Measurements from ENCODE around the gene AHDC1.
"Not testable (repeated sequence)": the region's sequence is repeated elsewhere in the genome, so short reads cannot be mapped to it uniquely, and the experiment has no call there.

AHDC1 gene

GRCh38 chr1:27548858-27549719 lies 54.9 kb downstream of the AHDC1 start:
- no peak for DNase-seq

DNA sequence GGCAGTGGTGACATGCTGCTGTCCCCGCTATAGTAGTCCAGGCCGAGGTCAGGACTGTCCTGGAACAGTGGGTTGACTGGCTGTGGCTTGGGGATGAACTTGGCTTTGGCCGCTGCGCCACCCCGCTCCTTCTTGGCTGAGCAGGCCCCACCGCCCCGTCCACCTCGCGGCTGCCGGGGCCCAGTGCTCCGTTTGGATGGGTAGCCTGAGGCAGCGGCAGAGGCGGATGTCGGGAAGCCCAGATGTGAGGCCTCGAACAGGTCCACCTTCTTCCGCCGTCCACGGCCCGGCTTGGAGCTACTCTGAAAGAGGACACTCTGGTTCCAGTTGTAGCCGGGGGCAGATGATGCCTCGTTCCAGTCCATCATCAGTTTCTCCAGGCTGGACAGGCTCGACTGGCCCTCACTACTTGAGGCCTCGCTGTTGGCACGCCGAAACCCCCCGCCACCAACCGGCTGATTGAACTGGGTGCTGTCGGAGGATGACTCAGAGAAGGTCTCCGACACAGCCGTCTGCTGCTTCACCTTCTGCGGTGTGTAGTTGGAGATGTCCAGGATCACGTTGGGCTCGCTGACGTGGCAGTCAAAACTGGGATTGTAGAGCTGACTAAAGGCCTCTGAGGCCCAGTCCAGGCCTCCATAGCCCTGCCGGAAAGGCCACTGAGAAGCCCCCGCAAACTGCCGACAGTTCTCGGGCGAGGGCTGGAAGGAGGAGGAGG lies 55.6 kb downstream of the AHDC1 start:
- no peak for DNase-seq

- no peak for DNase-seq
Observed at GRCh38 chr1:27547220-27548116, 56.5 kb downstream of the AHDC1 start.

DNA sequence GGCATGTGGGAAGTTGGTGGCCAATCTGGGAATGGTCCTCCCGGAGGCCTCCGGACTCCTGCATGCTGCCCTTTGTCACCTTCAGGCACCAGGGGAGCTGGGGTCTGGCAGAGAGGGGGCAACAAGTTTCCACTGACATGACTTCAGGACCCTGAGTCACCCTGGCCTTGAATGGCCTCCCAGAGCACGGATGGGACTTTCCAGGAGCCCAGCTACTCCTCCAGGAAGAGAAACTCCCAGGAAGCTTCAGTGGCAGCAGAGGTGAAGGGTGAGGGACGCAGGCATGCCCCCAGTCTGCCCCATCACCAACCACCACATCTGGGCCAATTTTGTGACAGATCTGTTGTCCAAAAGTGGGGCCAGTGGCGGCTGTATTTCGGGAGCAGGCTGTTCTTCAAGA lies 58.1 kb downstream of the AHDC1 start:
- no peak for DNase-seq

DNA sequence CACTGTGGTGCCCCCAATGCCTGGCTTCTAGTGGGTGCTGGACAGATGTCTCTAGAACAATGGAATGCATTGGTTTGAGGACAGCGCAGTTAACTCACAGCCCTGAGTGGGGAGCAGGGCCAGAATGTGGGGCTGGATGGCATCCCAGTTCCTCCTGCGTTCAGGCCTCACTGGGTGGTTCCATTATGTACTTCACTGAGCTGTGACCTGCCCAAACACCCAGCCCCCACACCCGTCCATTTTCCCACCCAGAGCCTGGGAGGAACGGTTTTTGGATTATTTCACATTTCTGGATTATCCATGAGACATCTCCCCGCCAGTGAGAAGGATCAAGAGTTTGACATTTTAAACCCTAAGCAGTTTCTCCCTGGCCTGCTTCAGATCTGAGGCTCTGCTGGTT lies 58.7 kb downstream of the AHDC1 start:
- no peak for DNase-seq

DNA sequence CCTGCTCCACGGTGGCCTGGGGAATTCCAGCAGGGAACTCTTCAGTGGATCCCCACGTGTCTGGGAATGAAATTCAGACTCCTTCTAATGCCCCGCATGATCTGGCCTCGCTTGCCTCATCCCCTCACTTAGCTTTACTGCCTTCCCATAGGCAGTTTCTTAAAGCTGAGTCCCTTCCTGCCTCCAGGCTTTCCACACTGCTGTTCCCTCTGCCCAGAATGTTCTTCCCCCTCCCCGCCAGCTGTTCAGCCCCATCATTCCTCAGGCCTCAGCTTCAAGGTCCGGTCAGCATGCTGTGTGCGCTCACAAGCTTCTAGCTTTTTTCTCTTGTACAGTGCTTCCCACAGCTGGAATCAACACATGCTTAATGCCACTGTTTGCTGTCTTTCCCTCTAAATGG lies 59.1 kb downstream of the AHDC1 start:
- no peak for DNase-seq

DNA sequence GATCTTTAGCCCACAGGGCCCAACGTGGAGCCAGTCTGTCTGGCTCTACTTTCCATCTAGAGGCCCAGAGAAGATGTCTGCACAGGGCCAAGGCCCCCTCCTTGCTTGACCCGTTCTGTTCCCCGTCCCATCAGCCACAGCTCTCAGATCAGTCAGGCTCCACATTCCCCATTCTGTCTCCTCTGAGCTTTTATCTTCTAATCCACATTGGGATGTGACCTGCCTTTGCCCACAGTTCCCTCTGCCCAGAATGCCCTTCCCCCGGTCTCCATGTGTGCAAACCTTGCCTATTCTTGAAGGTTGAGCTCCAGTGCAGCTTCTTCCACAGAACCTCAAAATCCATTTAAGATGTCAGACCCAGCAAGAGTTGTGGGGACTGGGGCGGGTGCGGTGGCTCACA lies 60.7 kb downstream of the AHDC1 start:
- no peak for DNase-seq

DNA sequence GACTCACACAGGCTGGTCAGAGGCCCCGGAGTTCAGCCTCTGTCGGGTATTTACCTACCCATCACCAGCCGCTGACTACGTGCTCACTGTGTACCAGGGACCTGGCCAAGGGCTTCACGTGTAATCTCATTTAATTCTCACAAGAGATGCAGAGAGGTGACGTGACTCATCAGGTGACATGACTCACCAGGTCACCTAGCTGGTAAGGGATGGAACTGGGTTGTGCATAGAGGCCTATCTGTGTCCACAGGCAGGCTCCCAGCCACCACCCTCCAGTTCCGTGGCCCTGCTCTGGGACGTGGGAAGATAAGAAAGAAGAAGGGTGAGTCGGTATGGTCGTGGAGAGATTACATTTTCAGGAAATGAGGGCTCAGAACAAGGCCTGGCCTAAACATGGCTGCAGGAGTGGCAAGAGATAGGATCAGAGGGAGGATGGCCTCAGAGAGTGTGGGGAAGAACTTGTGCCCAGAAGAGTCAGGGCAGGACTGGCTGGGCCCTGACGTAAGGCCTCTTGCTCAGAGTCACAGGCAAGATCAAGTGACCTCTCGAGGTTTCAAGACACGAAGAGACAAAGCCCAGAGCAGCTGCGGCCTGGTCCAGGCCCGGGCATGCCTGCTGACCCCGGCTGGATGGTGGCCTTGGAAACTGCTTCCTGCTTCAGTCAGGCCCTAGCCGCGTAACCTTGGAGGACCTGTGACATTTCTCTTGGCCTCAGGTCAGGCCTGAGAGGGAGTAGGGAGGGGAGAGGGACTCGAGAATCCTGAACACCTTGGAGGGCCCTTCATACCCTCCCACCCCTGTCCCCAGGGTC lies 61.3 kb downstream of the AHDC1 start:
- DNase-seq: no peak

DNA sequence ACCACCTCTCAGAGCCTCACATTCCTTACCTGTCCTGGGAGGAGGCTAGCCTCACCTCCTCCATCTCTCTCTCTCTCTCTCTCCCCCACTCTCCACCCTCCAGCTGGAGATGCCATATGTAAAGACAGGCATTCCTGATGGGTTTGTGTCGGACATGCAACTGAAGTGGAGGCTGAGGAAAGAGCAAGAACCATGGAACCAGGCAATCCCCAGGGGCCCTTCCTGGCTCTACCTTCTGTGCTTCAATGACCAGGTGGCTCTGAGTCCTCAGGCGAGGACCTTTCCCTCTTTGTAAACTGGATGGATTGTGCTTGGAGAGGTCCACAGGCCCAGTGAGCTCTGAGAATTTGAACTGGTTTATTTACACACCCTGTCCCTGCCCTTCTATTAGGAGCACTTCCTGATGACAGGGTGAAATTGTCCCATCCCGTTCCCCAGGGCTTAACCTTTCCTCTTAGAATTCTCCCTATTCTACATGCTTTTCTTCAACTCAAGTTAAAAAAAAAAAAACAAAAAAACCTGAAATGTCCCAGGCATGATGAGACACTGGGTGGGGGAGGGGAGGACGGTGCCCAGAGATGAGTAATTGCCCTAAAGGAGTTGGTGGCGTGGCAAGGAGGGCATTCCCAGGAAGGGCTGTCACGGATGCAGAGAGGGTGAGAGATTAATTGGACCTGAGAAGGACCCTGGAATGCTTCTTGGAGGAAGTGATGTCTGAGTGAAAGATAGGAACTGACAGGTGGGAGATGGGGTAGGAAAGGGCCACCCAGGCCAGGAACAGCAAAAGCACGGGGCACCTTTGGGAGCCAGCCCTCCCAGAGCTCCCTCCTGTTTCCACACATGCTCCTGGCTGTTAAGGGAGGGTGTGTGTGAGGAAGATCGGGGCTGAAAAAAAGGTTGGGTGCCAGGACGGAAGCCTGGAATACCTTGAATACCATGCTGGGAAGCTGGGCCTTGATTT lies 63.8 kb downstream of the AHDC1 start:
- peak in 1 of 2 experiments; percentile 32 for DNase-seq

DNA sequence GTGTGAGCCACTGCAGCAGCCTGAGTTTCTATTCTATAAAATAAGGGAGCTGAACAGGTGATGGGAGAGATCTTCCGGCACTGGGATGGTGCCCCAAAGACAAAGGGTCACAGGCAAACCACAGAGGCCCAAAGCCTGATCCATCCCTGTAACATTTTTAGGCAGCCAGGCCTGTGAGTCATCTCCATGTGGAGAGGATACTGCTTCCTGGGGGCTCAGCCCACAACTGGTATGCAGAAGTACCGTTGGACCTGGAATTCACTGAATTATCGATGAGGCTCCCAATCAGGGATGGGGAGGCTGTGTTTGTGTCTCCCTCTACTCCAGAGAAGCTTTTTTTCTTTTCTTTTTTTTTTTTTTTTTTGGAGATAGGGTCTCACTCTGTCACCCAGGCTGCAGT lies 65.2 kb downstream of the AHDC1 start:
- no peak for DNase-seq

- not testable (repeated sequence) for DNase-seq
Observed at GRCh38 chr1:27538305-27538676, 65.7 kb downstream of the AHDC1 start.

DNA sequence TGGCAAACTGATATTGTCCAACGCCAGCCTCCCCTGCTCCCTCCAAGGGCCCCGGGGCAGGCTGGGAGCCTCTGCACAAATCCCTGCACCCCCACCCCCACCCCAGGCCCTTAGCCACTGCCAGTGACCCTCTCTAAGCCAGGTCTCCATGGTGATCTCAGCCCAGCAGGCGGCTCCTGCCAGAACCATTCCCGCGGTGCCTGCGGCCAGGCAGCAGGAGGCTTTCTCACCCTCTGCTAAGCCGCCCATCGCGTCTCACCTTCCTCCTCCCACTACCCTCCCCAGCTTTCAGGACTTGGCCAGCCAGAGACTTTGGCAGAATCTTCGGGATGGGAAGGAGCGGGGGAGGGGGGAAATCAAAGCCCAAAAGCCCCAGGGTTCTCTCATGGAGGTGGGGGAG lies 67.2 kb downstream of the AHDC1 start:
- DNase-seq: peak; percentile 72 to 79

DNA sequence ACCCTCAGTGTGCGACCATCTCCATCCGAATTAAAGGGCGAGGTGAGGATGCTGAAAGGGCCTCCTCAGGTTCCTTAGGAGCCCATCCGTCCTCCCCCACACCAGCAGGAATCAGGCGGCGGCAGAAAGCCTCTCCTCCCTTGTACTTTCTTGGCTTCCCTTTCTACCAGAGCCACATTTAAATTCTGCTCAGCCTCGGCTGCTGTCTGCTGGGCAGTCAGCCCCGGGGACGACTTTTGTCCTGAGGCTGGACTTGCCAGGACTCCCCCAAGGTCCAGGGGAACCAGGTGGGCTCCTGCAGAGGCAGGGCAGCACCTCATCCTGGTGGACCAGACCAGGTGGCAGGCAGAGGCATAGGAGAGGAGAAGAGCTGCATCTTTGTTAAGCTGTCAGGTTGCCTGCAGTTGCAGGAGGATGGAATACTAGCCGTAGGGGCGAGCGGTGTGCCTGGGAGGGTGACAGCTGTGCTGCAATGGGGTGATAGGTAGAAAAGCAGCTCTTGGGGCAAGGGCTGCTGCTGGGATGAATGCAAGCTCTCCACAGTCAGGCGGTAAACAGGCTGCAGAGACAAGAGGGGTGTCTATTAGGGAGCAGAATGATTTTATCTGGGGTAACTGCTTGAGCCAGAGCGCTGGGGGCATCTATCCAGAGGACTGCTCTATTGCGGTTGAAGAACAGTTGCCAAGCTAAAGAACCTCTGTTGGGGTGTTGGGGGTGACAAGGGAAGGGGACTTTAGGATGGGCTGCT lies 67.8 kb downstream of the AHDC1 start:
- peak in 1 of 2 experiments; percentile 21 for DNase-seq

- DNase-seq: no peak
Observed at GRCh38 chr1:27535386-27535785, 68.6 kb downstream of the AHDC1 start.

DNA sequence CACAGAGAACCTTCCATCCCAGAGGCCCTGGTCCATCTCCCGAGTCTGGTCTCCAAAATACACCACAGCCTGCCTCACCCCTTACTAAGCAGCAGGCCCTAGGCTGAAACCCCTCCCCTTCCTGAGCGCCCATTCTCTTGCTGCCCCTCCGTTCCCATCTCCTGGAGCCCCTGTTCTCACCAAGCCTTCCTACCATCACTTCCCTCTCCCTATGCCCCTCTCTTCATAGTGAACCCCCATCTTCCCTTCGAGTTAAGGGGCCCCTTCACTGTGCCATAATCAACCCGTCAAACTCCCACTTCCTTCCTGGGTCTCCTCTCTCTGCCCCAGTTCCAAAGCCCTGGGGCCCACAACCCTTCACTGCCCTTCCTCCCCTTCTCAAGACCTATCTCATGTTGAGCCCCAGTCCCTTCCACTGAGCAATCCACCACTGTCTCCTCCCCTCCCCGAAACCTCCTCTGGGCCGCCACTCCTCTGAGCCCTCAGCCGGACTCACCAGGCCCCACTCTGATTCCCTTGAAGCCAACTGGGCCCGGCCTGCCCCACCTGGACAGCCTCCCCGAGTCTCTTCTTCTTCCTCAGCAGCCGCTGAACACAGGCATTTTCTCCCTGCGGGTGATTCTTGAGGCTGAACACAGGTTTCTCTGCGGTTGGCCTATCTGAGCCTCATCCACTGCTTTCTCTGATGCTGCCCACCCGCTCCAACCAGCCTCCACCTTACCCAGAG lies 71.8 kb downstream of the AHDC1 start:
- DNase-seq: no peak

DNA sequence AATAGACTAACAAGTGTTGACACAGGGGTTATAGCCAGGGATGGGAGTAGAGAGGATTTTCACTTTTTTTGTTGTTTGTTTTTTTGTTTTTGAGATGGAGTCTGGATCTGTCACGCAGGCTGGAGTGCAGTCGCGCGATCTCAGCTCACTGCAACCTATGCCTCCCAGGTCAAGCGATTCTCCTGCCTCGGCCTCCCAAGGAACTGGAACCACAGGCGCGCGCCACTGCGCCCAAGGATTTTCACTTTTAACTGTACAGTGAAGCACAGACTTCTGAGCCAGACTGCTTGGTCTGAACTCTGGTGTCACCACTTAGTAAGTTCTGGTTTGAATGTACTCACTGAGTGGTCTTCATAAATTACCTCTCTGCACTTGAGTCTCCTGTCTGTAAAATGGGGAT lies 73.8 kb downstream of the AHDC1 start:
- DNase-seq: no peak

DNA sequence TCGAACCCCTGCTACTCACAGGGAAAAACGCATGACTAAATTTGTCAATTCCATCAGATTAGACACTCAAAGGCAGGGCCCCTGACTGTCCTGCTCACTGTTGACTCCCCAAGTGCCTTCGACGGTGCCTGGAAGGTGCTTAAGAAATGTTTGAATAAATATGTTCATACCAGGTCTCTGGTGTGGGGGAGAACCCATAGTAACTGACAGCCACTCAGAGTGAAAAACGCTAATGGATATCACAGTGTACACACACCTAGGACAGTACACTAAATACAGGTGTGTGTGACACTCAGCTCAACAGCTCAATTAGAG lies 74.3 kb downstream of the AHDC1 start:
- no peak for DNase-seq

GRCh38 chr1:27528818-27529703 lies 74.9 kb downstream of the AHDC1 start:
- DNase-seq: peak; percentile 37 to 57
